Left lung (tissue), 10 donors: ENCODE results near the gene CTNND2. TPM values are rescaled to one million over a fixed set of nuclear protein-coding genes. Genes with fewer than 3 reads are reported as not detected.

Experiments used
- ATAC-seq: fragments of 200-7000 bp; cut with Tn5 transposase; one replicate; pipeline ENCODE4 v1.9.1; 2020; ENCODE audit warnings: moderate library complexity
- DNase-seq, 4 donors: peaks; one replicate each; pipeline ENCODE4 v3.0.0-alpha.2; 2013 to 2020
- H3K27ac ChIP-seq, 2 donors: fragments of 200-600 bp; sonication (generic) in 1 of 2; one replicate each; pipeline versions ENCODE4 v1.5.0 to v1.8.0; 2020 to 2021
- H3K27me3 ChIP-seq, 2 donors: fragments of 200-600 bp; sonication (generic) in 1 of 2; one replicate each; pipeline versions ENCODE4 v1.5.0 to v1.8.0; 2020 to 2021
- H3K36me3 ChIP-seq, 2 donors: fragments of 200-600 bp; sonication (generic) in 1 of 2; one replicate each; pipeline versions ENCODE4 v1.5.0 to v1.8.0; 2020 to 2021
- H3K4me1 ChIP-seq, 2 donors: fragments of 200-600 bp; one replicate each; pipeline ENCODE4 v1.8.0; 2021
- H3K4me3 ChIP-seq, 2 donors: fragments of 200-600 bp; sonication (generic) in 1 of 2; one replicate each; pipeline versions ENCODE4 v1.5.0 to v1.8.0; 2020 to 2021; ENCODE audit warnings: mild to moderate bottlenecking in 1 of 2
- H3K9me3 ChIP-seq, 2 donors: fragments of 200-600 bp; sonication (generic) in 1 of 2; one replicate each; pipeline versions ENCODE4 v1.5.0 to v1.8.0; 2020 to 2021
- intact Hi-C, 2 donors: fragments of 100-400 bp; cut with DNase I; formaldehyde crosslinking; loops; one replicate each; pipeline versions ENCODE4 v1.11.2 to v1.14.2; 2022
- polyA plus RNA-seq, 6 donors: library from polyadenylated mRNA; unstranded; fragments of 120-200 nt; gene quantifications; one replicate each; pipeline ENCODE4 v1.2.1, GENCODE V29; 2013; ENCODE audit not compliant: insufficient read length in 6 of 6
- total RNA-seq, 2 donors: library from RNA; stranded (reverse); fragmentation: NEBNext Ultra II Directional; extraction: Animal tissue kit (Norgen Biotek cat#: 25700); gene quantifications; one replicate each; pipeline ENCODE4 v1.2.1, GENCODE V29; 2021
- TF ChIP-seq, protein P1 (sequence below), 2 donors: fragments of 200-600 bp; sonication (generic) in 1 of 2; IDR thresholded peaks; one replicate each; pipeline versions ENCODE4 v1.5.0 to v1.8.0; 2021; ENCODE audit warnings: antibody characterized with exemption in 2 of 2
- donor health status: DM: no; HTN: yes; CAD: no.
- donor health status: DM: no; HTN: no; CAD: no.

The CTNND2 gene
- total and polyA plus RNA-seq, 8 donors: 1.2 to 4.2 (median 2.2) TPM; not detected in 1

DNA sequence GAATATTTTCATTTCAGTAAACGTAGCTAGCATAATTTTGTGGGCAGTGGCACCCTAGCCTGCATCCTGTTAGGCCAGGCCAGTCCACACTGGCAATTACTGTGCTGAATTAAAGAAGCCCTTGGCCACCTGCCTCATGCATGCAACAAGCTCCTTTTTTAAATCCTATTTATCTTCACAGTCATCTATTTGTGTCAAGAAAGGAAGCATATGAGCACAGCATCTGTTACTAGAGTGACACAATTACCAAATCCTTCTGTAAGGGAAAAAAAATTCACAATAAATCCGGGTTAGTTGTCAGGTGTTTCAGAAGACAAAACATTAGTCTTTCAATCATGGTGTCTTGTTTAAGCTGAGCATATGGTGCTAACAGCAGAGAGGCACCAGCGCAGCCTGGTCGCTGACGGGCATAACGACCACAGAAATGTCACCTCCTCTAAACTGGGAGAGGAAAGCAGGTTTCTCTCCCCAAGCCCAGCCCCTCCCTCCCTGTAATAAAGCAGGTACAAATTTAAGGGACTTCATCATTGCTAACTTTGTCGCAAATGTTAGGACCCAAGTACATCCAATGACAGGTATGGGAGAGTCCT lies 520.6 kb downstream of the CTNND2 start:
- ATAC-seq (no peak), DNase-seq (no peak)
- TF ChIP-seq, protein P1, sequence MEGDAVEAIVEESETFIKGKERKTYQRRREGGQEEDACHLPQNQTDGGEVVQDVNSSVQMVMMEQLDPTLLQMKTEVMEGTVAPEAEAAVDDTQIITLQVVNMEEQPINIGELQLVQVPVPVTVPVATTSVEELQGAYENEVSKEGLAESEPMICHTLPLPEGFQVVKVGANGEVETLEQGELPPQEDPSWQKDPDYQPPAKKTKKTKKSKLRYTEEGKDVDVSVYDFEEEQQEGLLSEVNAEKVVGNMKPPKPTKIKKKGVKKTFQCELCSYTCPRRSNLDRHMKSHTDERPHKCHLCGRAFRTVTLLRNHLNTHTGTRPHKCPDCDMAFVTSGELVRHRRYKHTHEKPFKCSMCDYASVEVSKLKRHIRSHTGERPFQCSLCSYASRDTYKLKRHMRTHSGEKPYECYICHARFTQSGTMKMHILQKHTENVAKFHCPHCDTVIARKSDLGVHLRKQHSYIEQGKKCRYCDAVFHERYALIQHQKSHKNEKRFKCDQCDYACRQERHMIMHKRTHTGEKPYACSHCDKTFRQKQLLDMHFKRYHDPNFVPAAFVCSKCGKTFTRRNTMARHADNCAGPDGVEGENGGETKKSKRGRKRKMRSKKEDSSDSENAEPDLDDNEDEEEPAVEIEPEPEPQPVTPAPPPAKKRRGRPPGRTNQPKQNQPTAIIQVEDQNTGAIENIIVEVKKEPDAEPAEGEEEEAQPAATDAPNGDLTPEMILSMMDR (IDR thresholded peaks at IDR 0.05): no peak
- intact Hi-C loops: no loop called here
- Histone ChIP-seq H3K4me3 (no peak overlapping the region), H3K4me1 (peaks cover 0 to 2% of the 10 kb centered on the region in 2 donors), H3K27me3 (peaks cover 29 to 66% of the 10 kb centered on the region in 2 donors), H3K27ac (no peak overlapping the region), H3K9me3 (no peaks in the 10 kb centered on the region), H3K36me3 (no peaks in the 10 kb centered on the region)

DNA sequence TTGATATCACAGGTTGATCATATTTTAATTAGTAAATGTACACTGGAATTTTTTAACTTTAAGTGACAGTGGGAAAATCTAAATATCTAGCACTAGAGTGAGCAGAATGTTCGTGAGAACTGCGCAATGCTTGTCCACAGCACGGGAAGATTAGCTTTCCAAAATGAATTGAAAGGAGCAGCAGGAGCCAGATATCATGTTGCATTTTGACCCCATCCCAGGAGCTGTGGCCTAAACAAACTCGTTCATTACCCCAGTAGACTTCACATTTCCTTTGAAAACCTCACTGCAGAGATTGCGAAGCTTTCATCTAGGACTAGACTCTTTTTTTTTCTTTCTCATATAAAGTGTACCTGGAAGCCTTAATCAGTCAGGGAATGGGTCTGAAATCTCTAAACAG lies 525.8 kb downstream of the CTNND2 start:
- H3K4me3 ChIP-seq: no peak overlapping the region
- ATAC-seq: no peak
- TF ChIP-seq, protein P1 (IDR thresholded peaks at IDR 0.05): no peak
- no peak overlapping the region for H3K27ac ChIP-seq
- H3K27me3 ChIP-seq: peaks cover 0 to 27% of the 10 kb centered on the region in 2 donors
- no peaks in the 10 kb centered on the region for H3K36me3 ChIP-seq
- intact Hi-C loops: no loop called here
- DNase-seq: no peak
- H3K4me1 ChIP-seq: no peaks in the 10 kb centered on the region
- no peaks in the 10 kb centered on the region for H3K9me3 ChIP-seq

DNA sequence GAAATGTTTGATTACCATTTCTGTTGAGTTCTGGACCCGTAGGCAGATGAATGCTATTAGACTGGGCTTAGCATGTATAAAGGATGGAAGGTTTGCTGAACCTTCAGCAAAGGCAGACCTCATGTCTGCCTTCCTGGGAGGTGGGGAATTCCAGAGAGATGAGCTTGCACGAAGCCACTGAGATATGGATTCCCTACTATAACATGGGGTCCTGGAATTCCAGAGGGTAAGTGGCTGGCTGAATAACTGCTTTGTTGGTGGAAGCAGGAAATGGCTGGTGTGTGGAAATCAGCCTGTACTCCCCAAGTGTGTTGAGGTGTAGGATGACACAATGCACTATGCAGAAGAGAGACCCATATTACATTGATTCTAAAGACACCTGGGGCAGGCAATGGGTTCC lies 526.4 kb downstream of the CTNND2 start:
- Histone ChIP-seq H3K36me3 (no peaks in the 10 kb centered on the region), H3K9me3 (no peaks in the 10 kb centered on the region), H3K4me1 (no peaks in the 10 kb centered on the region), H3K4me3 (no peak overlapping the region), H3K27ac (no peak overlapping the region), H3K27me3 (peaks cover 0 to 21% of the 10 kb centered on the region in 2 donors)
- TF ChIP-seq, protein P1 (IDR thresholded peaks at IDR 0.05): no peak
- intact Hi-C loops: no loop called here
- no peak for DNase-seq
- no peak for ATAC-seq

DNA sequence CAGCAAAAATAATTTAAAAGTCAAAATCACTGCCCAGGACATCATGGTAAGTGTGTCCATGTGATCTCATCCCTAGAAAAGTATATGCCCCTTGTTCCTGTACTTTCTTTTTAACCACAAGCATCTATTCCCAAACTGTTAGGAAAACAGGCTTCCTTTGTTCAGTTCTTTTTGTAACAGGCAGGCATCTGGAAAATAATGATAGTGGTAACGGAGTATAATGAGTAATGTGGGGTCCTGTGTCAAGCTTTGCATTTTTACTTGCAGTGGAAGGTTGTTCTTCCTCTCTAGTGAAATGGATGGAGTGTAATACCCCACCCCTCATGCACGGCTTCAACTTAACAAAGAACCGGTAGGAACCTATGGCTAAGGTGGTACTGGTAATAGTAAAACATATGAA lies 532.1 kb downstream of the CTNND2 start:
- Histone ChIP-seq H3K9me3 (no peaks in the 10 kb centered on the region), H3K27ac (no peak overlapping the region), H3K36me3 (no peaks in the 10 kb centered on the region), H3K4me3 (no peak overlapping the region), H3K4me1 (no peaks in the 10 kb centered on the region), H3K27me3 (no peaks in the 10 kb centered on the region)
- no peak for DNase-seq
- no peak for ATAC-seq
- intact Hi-C loops: no loop called here
- TF ChIP-seq, protein P1 (IDR thresholded peaks at IDR 0.05): no peak

DNA sequence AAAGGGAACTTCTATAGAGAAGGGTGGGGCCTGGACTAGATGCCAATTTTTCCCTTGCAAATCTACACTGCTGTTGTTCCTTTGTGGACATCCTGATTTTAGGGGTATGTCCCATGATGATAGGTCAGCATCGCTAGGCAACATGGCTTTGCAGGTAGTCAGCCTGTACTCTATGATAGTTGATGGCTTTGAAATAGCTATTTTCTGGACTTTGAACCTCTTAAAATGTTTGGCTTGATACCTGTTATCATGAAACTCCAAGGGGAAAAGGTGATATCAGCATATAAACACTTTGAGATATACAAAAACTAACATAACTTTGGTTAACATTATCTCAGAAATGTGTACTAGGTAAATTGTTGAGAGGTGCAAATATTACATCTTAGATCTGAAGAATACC lies 533.2 kb downstream of the CTNND2 start:
- no peaks in the 10 kb centered on the region for H3K9me3 ChIP-seq
- intact Hi-C loops: no loop called here
- DNase-seq (no peak), ATAC-seq (no peak)
- TF ChIP-seq, protein P1 (IDR thresholded peaks at IDR 0.05): no peak
- H3K27me3 ChIP-seq: no peaks in the 10 kb centered on the region
- H3K36me3 ChIP-seq: no peaks in the 10 kb centered on the region
- no peaks in the 10 kb centered on the region for H3K4me1 ChIP-seq
- no peak overlapping the region for H3K4me3 ChIP-seq
- no peak overlapping the region for H3K27ac ChIP-seq
